Activated naive CD8-positive, alpha-beta T cell treated with anti-CD3 and anti-CD28 coated beads, Interleukin-2, amount 50 U/mL, for 16 hours (primary cell): ENCODE results near the gene ADH4.
"Not testable (repeated sequence)": the region's sequence is repeated elsewhere in the genome, so short reads cannot be mapped to it uniquely, and the experiment has no call there.

Source experiments
- DNase-seq: peaks from one replicate; pipeline ENCODE4 v3.0.0-alpha.2; 2020; ENCODE audit warnings: low read depth, low spot score

Gene ADH4

DNA sequence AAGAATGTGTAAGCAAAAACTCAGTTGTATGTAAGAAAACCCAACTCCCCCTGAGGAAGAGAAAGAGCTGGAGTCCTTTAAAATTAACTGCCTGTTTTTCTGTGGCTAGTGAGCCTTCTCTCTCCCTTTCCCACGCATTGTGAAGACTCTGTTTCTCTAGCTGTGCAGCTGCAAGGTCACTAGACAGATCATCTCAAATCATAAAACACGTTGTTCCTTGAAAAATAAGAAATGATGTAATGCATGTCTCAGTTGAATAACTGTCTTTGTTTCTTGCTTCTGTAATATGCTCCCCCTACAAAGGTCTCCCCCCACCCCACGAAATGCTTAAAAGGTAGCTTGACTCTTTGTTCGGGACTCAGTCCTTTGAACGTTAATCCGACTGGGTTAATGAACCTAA lies 63.2 kb downstream of the ADH4 start:
- DNase-seq: not testable (repeated sequence)

DNA sequence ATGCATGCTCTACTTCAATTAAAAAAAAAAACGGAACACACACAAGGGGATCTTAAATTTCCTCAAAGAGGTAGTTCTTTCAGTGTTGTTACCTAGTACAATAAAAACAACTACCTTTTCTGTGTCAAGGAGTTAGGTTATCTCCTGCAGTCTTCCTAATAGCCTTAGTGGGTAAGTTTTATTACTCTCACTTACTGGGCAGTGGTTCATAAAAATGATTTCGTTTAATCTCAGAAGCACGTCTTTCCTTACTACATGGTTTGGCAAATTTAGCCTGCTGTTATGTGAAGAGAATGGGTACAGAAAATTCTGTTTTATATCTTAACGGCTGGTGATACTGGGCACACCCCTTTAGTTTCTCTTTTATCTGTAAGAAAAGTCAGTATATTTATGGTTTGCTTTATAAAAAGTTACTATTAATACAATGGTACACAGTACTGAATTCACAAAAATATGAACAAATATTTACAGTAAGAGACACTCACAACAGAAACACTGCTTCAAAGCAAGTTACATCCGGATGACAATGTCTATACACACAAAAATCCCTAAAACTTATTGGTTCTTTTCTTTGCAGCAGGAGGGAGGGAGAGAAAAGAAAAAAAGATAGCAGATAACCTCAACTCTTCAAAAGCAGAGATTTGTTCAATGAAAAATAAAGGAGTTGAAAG lies 64.3 kb downstream of the ADH4 start:
- DNase-seq: no peak

DNA sequence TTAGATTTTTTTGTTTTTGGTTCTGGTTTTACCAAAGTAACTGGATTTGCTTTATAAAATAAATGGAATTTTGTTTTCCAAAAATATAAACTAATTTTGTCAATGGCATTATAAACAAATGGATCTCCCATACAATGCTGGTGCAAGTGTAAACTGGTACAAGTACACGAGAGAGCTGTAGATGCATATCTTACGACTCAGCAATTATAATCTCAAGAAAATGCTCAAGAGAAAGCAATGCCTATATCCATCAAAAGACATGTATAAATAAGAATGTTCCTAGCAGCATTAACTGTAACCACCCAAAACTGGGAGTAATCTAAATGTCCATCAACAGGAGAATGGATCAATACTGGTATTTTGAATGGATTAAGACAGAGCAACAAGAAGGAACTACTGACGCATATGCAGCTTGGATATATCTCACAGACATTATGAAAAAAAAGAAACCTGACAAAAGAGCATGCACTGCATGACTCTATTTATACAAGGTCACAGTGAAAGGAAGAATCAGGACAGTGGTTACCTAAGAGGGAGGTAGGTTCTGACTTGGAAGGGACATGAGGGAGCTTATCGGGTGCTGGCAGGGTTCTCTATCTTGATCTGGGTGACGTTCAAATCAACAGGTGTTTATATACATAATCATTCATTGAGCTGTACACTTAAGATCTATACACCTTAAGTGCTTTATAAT lies 65.0 kb downstream of the ADH4 start:
- no peak for DNase-seq

DNA sequence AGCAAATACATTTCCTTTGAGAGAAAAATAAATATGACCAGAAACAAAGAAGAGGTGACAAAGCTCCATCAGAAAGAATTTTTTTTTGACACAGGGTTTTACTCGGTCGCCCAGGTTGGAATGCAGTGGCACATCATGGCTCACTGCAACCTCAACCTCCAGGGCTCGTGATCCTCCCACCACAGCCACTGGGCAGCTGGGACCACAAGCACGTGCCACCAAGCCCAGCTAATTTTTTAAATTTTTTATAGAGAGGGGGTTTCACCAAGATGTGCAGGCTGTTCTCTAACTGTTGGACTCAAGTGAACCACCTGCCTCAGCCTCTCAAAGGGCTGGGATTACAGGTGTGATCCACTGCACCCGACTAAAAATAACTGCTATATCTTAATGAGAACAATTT lies 65.8 kb downstream of the ADH4 start:
- no peak for DNase-seq

DNA sequence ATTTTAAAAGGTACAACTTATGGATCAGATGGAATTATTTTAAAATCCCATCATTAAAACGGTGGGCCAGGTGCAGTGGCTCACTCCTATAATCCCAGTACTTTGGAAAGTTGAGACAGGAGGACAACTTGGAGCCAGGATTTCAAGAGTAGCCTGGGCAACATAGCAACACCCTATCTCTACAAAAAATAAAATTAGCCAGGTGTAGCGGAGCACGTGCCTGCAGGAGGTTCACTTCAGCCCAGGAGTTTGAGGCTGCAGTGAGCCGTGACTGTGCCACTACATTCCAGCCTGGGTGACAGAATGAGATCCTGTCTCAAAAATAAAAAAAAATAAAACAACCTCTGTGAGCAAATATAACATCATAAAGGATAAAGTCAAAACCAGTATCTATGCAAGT lies 66.9 kb downstream of the ADH4 start:
- no peak for DNase-seq

DNA sequence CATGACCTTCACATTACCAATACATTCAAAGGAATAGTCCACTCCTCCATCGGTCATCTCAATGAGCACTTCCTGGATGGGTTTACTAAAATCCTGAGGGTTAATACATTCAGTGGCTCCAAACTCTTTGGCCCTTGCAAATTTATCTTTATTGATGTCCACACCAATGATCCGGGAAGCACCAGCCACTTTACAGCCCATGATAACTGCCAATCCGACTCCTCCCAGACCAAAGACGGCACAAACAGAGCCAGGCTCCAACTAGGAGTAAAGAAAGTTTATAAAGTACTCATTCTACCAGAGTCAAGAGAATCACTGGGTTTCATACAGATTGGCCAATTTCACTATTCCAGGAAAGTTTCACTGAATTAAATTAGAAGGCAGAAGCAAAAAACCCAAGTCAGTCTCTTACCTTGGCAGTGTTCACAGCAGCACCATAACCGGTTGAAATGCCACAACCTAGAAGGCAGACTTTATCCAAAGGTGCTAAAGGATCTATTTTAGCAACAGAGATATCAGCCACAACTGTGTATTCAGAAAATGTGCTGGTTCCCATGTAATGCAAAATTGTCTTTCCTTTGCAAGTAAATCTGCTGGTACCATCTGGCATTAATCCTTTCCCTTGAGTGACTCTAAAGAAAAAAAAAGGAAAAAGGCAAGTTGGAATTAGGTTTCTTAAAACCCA lies 67.7 kb downstream of the ADH4 start:
- DNase-seq: no peak

DNA sequence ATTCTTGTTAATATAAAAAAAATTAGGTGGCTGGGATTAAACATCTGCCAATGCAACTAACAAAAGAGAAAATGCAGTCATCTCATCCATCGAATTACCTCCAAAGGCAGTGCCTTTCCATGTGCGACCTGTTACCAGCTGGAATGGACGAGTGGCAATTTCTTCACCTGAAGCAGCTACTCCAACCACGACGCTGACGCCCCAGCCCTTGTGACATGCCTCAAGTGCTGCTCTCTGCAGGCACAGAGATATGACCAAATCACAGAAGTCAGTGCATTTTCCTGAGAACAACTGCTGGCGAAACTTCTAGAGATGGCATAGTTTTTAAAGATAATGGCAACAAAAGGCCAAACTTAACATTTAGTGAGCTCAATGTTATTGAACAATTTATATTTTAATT lies 69.3 kb downstream of the ADH4 start:
- no peak for DNase-seq
